GM10248 (cell line): ENCODE data around the gene EGFL8.
"Not testable (repeated sequence)": the region's sequence is repeated elsewhere in the genome, so short reads cannot be mapped to it uniquely, and the experiment has no call there.

Experiments
- CTCF ChIA-PET: fragments of 300-600 bp; sonication (Branson Sonifier 250); formaldehyde crosslinking; extraction: SDS; loops from one replicate; lab custom pipeline; 2021; ENCODE audit warnings: antibody characterized with exemption; lab: Yijun Ruan, JAX
- POLR2A ChIA-PET: fragments of 350-650 bp; sonication (Branson Sonifier 250); formaldehyde crosslinking; extraction: SDS; loops from one replicate; lab custom pipeline; 2020; ENCODE audit warnings: antibody characterized with exemption; lab: Yijun Ruan, JAX
- DNase-seq: peaks from one replicate; pipeline ENCODE4 v3.0.0; 2012; ENCODE audit errors: extremely low spot score
- TF ChIP-seq, protein P1 (sequence below): IDR thresholded peaks from 2 replicates; pipeline ENCODE4 v1.5.1; 2012; ENCODE audit warnings: mild to moderate bottlenecking, low read depth; ENCODE audit errors: extremely low read depth, missing control alignments, control extremely low read depth

EGFL8 gene

DNA sequence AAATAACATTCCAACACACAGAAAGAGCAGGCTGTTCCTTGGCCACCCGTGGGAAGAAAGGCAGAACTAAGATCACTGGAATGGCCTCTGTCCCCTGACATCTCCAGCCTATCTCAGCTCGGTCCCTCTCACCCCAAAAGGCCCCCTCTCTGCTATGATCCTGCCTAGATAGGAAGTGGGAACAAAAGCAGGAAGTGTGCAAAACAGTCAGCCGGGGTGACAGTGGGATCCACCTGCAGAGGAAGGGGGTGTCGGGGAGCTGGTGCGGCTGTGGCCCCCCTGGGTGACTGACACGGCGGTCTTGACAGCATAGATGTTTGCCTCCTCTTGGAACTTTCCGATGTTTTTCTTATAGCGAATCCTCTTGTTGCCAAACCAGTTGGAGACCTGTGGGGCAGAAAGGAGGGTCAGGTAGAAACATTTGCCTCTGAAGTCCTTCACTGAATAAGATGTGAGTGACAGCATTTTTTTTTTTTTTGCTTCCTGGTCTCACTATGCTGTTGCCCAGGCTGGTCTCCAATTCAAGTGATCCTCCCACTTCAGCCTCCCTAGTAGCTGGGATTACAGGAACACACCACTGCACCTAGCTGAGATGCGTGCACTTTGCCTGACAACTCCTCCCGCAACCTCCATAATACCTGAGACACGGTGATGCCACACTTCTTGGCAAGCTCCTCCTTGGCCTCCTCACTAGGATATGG lies 22.8 kb downstream of the EGFL8 start:
- POLR2A ChIA-PET = no interaction called here
- TF ChIP-seq, protein P1, sequence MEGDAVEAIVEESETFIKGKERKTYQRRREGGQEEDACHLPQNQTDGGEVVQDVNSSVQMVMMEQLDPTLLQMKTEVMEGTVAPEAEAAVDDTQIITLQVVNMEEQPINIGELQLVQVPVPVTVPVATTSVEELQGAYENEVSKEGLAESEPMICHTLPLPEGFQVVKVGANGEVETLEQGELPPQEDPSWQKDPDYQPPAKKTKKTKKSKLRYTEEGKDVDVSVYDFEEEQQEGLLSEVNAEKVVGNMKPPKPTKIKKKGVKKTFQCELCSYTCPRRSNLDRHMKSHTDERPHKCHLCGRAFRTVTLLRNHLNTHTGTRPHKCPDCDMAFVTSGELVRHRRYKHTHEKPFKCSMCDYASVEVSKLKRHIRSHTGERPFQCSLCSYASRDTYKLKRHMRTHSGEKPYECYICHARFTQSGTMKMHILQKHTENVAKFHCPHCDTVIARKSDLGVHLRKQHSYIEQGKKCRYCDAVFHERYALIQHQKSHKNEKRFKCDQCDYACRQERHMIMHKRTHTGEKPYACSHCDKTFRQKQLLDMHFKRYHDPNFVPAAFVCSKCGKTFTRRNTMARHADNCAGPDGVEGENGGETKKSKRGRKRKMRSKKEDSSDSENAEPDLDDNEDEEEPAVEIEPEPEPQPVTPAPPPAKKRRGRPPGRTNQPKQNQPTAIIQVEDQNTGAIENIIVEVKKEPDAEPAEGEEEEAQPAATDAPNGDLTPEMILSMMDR = no peak
- CTCF ChIA-PET = no interaction called here
- DNase-seq = no peak

DNA sequence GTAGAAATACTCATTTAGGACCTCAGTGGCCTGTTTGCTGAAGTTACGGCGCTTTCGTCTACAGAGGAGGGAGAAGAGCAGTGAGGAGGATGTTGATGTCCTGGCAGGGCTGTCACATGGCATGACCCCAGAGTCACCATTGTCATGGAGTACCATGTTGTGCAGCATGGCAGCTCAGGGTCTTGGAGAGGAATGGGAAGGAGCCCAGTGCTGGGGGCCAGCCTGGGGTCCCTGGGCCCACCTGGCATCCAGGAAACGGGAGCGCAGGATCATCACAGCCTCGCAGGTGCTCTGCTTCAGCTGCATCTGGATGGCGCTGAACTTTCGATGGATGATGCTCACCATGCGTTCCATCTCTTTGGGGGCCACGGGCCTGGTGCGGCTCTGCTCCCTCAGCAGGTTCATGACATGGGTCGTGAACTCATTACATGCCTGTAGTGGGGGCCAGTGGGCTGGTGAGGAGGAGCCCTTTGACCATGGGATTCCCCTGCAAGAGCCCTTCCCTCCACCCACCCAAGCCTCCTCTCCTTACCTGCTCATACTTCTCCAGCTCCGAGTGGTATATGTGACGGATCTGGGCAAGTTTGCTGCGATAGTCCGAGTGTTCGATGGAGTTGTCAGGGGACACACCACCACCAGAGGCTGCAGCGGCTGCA lies 23.5 kb downstream of the EGFL8 start:
- DNase-seq, POLR2A ChIA-PET, CTCF ChIA-PET: not testable (repeated sequence)

DNA sequence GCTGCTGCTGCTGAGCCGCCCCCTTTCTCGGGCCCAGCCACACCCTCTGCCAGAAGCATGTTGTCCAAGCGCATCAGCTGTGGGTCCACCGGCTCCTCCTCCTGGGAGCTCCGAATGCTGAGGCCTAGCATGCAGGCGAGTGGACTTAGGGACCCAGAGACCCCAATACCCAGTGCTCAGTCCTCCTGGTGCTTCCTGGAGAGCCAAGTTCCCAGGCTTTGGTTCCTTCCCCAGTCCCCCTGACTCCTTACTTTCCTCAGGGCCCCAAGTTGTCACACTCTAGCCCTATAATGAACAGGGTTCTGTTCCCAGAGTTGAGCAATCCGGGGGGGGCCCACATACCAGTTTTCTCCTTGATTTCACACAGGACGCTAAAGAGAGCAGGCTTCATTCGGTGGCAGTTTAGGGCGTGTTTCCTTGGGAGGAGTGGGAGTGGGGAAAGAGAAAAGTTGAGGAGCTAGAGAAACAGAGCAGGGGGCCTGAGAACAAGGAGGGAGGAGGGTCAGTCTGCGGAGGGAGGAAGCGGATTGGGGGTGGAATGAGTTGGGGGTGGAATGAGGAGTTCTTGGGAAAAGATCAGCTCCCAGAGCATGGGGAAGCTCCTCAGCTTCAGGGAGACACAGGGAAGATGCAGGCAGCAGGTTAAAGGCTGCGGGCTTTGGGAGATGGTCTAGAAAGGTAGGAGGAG lies 24.1 kb downstream of the EGFL8 start:
- DNase-seq = no peak
- TF ChIP-seq, protein P1 = no peak
- ChIA-PET POLR2A (no interaction called here), CTCF (no interaction called here)

DNA sequence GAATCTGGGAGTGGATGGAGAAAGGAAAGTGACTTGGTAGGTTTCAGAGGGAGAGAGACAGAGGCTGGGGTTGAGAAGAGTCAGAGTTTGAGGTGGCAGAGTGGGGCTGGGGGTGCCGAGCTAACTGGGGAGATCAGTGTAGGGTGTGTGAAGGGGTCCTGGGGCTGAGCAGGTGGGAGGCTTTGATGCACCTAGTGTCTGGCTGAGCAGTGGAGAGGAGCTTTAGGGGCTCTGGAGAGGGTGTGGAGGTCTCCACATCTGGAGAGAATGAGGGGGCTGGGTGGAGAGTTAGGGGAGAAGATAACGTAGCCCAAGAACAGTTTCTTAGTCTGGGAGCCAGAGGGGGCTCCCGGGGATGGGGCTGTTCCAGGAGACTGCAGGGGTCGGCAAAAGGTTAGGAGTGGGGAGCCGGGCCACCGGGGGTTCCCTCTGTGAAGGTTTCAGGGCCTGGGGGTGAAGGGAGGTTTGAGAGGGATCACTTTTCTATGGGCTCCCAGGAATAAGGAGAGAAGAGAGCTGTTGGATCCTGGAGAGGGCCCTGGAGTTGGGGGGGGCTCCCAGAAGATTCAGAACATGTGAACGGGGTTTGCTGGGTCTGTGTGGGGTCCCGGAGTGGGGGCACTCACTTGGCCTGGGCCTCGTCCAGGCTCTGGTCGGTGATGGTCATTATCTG lies 24.8 kb downstream of the EGFL8 start:
- POLR2A ChIA-PET = no interaction called here
- TF ChIP-seq, protein P1 = no peak
- CTCF ChIA-PET = no interaction called here
- DNase-seq = no peak

DNA sequence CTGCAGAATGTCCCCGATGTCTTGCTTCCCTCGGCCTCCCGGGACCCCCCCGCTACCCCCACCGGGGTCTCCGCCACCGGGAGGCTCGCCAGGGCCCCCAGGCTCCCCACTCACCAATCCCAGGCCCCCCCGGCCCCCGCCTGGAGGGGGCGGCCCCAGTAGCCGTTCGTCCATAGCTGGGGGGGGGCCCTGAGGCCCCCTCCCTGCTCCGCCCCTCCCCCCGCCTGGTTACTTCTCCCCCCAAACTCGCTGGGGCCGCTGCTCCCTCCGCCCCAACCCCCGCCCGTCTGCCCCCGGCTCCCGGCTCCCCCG lies 25.3 kb downstream of the EGFL8 start:
- DNase-seq = no peak
- TF ChIP-seq, protein P1 = no peak
- ChIA-PET CTCF (interaction anchor here (1.0 kb wide), 1 partner anchor 11 kb away, joined by 3 read pairs; the partner anchor contains the start of gene RNF5), POLR2A (interaction anchor here (0.8 to 0.9 kb wide), 2 partner anchors 11 to 12 kb away, joined by 3 read pairs; no protein-coding TSS in a partner anchor)

DNA sequence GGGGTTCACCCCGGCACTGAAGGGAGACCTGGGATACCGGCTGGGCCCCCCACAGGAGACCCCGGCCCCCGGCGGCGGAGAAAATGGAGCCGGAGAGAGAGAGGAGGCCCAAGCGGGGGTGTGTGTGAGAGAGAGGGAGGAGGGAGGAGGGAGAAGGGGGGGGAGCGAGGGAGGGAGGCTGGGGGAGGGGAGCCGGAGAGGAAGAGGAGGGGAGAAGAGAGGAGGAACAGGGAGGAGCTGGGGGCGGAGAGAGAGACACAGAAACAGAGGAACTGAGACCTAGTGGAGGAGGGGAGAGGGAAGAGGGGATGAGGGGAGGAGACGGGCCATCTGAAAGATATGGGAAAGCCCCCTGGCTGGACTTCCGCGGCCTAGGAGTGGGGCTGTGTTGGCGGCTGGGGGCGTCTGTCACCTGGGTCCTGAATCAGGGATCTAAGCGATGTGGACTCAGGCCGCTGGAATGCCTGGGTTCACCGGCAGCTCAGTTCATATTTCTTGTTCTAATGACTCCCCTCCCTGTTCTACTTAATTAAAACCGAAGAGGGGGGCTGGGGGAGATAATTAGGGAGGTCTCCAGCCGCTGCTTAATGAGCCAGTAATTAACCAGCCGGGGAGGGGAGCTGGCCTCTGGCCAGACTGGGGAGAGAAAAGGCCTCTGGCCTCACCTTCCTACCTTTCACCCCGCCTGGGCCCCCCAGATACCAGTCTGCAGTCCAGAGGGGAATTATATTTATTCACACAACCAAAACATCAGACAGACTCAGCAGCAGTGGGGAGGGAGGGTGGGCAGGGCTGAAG lies 25.9 kb downstream of the EGFL8 start, which contains the start of gene PBX2:
Gene PBX2 (minus strand): TSS at position 149 of the 798 bp plus-strand sequence. CDS start 287 bp downstream, outside the sequence.
- ChIA-PET CTCF (interaction anchor here (1.0 to 1.1 kb wide), 2 partner anchors 11 to 61 kb away, joined by 3 to 4 read pairs; partner anchors contain the start of genes ATF6B and RNF5), POLR2A (interaction anchor here (0.6 to 0.9 kb wide), 4 partner anchors 11 to 660 kb away, joined by 3 to 5 read pairs (median 3); no protein-coding TSS in a partner anchor)
- TF ChIP-seq, protein P1 = no peak
- peak; percentile 86 for DNase-seq
